ENCODE results near the gene PSTK. TPM values are rescaled to one million over a fixed set of nuclear protein-coding genes. Genes with fewer than 3 reads are reported as not detected.

PSTK gene
- polyA plus RNA-seq, 1 donor (not counting 4 experiments of a cell fraction or from before 2014, with no cell fraction given) = 5.6 TPM

DNA sequence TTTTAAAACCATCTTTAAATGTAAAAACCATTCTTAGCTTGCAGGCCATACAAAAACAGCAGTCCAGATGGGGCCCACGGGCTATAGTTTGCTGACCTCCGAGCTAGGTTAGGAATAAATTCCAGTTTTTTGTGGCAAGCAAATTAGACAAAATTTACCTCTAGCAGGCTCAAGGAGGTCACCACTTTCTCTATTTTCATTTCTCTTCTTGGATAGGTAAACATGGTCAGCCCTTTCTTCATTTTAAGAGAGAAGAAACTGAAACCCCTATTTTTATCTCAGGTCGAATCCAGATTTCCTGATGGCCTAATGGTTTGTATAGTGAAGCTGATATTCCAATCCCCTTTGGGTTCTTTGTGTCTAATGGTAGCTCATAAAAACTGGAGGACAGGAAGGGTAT, 17.7 kb downstream of the PSTK start:
- FAIRE-seq (no peak), DNase-seq (ENCODE audit: low read depth, low spot score) (no peak)
- peaks cover 8 to 14% of the 10 kb centered on the region in 2 experiments for H3K36me3 ChIP-seq (ENCODE audit: control insufficient read depth in 2 of 2, extremely low read depth in 1 of 2, insufficient read depth in 2 of 2, low read length in 2 of 2)
- no peaks in the 10 kb centered on the region for H3K27me3 ChIP-seq (ENCODE audit: control insufficient read depth, extremely low read depth, insufficient read depth, low read length)
- no peaks in the 10 kb centered on the region for H3K9me3 ChIP-seq (ENCODE audit: control insufficient read depth, low read depth, low read length)
- no peaks in the 10 kb centered on the region for H3K4me1 ChIP-seq (ENCODE audit: control insufficient read depth, extremely low read depth, insufficient read depth, low read length)
- no peaks in the 10 kb centered on the region for H4K20me1 ChIP-seq (ENCODE audit: control insufficient read depth, extremely low read depth, insufficient read depth, low read length)
- H3K4me2 ChIP-seq (ENCODE audit: control insufficient read depth, extremely low read depth, insufficient read depth, low read depth, low read length) = no peak overlapping the region
- H3K27ac ChIP-seq (ENCODE audit: control insufficient read depth, insufficient read depth, low read length) = no peak overlapping the region
- H3K9me1 ChIP-seq (ENCODE audit: control insufficient read depth, extremely low read depth, insufficient read depth, low read length) = no peaks in the 10 kb centered on the region
- H3K4me3 ChIP-seq (ENCODE audit: control insufficient read depth in 2 of 3, extremely low read depth in 1 of 3, insufficient read depth in 2 of 3, low read depth in 1 of 3, low read length in 3 of 3) = no peak overlapping the region
- H2AFZ ChIP-seq (ENCODE audit: control insufficient read depth, low read length) = no peak overlapping the region
- H3K9ac ChIP-seq (ENCODE audit: control insufficient read depth, extremely low read depth, insufficient read depth, low read length) = no peak overlapping the region
- peaks cover 9% of the 10 kb centered on the region for H3K79me2 ChIP-seq (ENCODE audit: control insufficient read depth, insufficient read depth, low read length)
- TF ChIP-seq, protein P1, sequence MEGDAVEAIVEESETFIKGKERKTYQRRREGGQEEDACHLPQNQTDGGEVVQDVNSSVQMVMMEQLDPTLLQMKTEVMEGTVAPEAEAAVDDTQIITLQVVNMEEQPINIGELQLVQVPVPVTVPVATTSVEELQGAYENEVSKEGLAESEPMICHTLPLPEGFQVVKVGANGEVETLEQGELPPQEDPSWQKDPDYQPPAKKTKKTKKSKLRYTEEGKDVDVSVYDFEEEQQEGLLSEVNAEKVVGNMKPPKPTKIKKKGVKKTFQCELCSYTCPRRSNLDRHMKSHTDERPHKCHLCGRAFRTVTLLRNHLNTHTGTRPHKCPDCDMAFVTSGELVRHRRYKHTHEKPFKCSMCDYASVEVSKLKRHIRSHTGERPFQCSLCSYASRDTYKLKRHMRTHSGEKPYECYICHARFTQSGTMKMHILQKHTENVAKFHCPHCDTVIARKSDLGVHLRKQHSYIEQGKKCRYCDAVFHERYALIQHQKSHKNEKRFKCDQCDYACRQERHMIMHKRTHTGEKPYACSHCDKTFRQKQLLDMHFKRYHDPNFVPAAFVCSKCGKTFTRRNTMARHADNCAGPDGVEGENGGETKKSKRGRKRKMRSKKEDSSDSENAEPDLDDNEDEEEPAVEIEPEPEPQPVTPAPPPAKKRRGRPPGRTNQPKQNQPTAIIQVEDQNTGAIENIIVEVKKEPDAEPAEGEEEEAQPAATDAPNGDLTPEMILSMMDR (optimal IDR thresholded peaks at IDR 0.05 in 1 of 3, IDR thresholded peaks at IDR 0.05 in 1 of 3, conservative IDR thresholded peaks at IDR 0.05 in 1 of 3; ENCODE audit: extremely low read depth in 1 of 3, insufficient read depth in 2 of 3, low read length in 3 of 3) = no peak
- no peak for TF ChIP-seq EZH2 (IDR thresholded peaks at IDR 0.05; ENCODE audit: low read length)
- dilution Hi-C loops (cut with MboI; ENCODE audit: extremely low pct_ligation_motif_present, low sequenced_read_pairs) = no loop called here

DNA sequence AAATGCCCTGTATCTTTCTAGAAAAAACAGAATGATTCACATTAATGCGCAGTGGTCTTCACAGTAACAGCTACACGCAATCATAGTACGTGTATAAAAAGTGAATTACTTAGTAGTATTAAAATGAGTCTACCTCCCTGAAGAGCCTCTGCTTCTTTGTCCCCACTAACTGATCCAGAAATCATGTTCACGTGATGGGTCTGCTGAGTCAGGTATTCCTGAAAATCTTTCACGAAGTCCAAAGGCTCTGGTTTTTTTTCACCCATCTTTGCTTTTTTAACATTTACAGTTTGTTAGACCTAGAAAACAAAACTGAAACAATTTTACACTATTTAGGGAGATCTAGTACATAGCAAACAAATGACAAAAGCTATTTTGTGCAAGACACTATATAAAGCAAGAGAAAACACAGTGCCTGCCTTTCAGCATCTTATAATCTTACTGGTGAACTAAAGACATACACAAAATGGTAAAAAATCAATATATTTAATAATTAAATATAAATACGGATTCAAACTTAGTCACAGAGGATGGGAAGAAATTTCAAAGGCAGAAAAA, 18.2 kb downstream of the PSTK start:
- TF ChIP-seq, protein P1 (optimal IDR thresholded peaks at IDR 0.05 in 1 of 3, IDR thresholded peaks at IDR 0.05 in 1 of 3, conservative IDR thresholded peaks at IDR 0.05 in 1 of 3; ENCODE audit: extremely low read depth in 1 of 3, insufficient read depth in 2 of 3, low read length in 3 of 3) = no peak
- TF ChIP-seq EZH2 (IDR thresholded peaks at IDR 0.05; ENCODE audit: low read length) = no peak
- Histone ChIP-seq H4K20me1 (ENCODE audit: control insufficient read depth, extremely low read depth, insufficient read depth, low read length) (no peaks in the 10 kb centered on the region), H3K9me1 (ENCODE audit: control insufficient read depth, extremely low read depth, insufficient read depth, low read length) (no peaks in the 10 kb centered on the region), H3K79me2 (ENCODE audit: control insufficient read depth, insufficient read depth, low read length) (peaks cover 13% of the 10 kb centered on the region), H3K4me2 (ENCODE audit: control insufficient read depth, extremely low read depth, insufficient read depth, low read depth, low read length) (no peak overlapping the region), H3K9ac (ENCODE audit: control insufficient read depth, extremely low read depth, insufficient read depth, low read length) (no peak overlapping the region), H3K36me3 (ENCODE audit: control insufficient read depth in 2 of 2, extremely low read depth in 1 of 2, insufficient read depth in 2 of 2, low read length in 2 of 2) (peaks cover 8 to 14% of the 10 kb centered on the region in 2 experiments), H2AFZ (ENCODE audit: control insufficient read depth, low read length) (no peak overlapping the region), H3K27me3 (ENCODE audit: control insufficient read depth, extremely low read depth, insufficient read depth, low read length) (no peaks in the 10 kb centered on the region), H3K4me3 (ENCODE audit: control insufficient read depth in 2 of 3, extremely low read depth in 1 of 3, insufficient read depth in 2 of 3, low read depth in 1 of 3, low read length in 3 of 3) (no peak overlapping the region), H3K27ac (ENCODE audit: control insufficient read depth, insufficient read depth, low read length) (no peak overlapping the region), H3K4me1 (ENCODE audit: control insufficient read depth, extremely low read depth, insufficient read depth, low read length) (no peaks in the 10 kb centered on the region), H3K9me3 (ENCODE audit: control insufficient read depth, low read depth, low read length) (no peaks in the 10 kb centered on the region)
- no peak for FAIRE-seq
- DNase-seq (ENCODE audit: low read depth, low spot score) = no peak
- dilution Hi-C loops (cut with MboI; ENCODE audit: extremely low pct_ligation_motif_present, low sequenced_read_pairs) = no loop called here

Measured in keratinocyte (primary cell).